WERI-Rb-1 (cell line): Measurements from ENCODE around the gene IRS4.

Experiments
- DNase-seq: peaks from one replicate; pipeline ENCODE4 v3.0.0-alpha.2; 2020
- H3K27ac ChIP-seq: fragments of 250-450 bp; sonication (Bioruptor Pico); 2 replicates; pipeline ENCODE4 v1.5.1; 2020; ENCODE audit warnings: mild to moderate bottlenecking, moderate library complexity
- H3K27me3 ChIP-seq: fragments of 250-450 bp; sonication (Bioruptor Pico); 2 replicates; pipeline ENCODE4 v1.5.1; 2021; ENCODE audit warnings: mild to moderate bottlenecking, low read depth, moderate library complexity; ENCODE audit not compliant: insufficient read depth, severe bottlenecking
- H3K36me3 ChIP-seq: fragments of 250-450 bp; sonication (Bioruptor Pico); 2 replicates; pipeline ENCODE4 v1.5.1; 2020; ENCODE audit warnings: mild to moderate bottlenecking, moderate library complexity
- H3K4me3 ChIP-seq: 2 replicates; pipeline ENCODE4 v1.5.1; 2011; ENCODE audit warnings: low read depth, mild to moderate bottlenecking, control low read depth, low read length
- H3K9me3 ChIP-seq: fragments of 250-450 bp; sonication (Bioruptor Pico); 2 replicates; pipeline ENCODE4 v1.5.1; 2021; ENCODE audit warnings: mild to moderate bottlenecking, moderate library complexity; ENCODE audit not compliant: severe bottlenecking
- CTCF ChIP-seq: IDR thresholded peaks from 2 replicates; pipeline ENCODE4 v1.5.1; 2011; ENCODE audit warnings: low read depth, mild to moderate bottlenecking, control low read depth, inconsistent platforms, low read length

Gene IRS4

GRCh38 chrX:108699368-108699767 is 37.0 kb downstream of the IRS4 start:
- DNase-seq, result no peak
- Histone ChIP-seq H3K4me3 (no peak overlapping the region), H3K27ac (no peak overlapping the region), H3K36me3 (no peaks in the 10 kb centered on the region), H3K9me3 (no peaks in the 10 kb centered on the region), H3K27me3 (peaks cover 19% of the 10 kb centered on the region)
- peak; percentile 28 for TF ChIP-seq CTCF

GRCh38 chrX:108696690-108697089 is 39.7 kb downstream of the IRS4 start:
- no peak for TF ChIP-seq CTCF
- no peaks in the 10 kb centered on the region for H3K9me3 ChIP-seq
- no peak for DNase-seq
- no peaks in the 10 kb centered on the region for H3K36me3 ChIP-seq
- H3K27me3 ChIP-seq, result peaks cover 25% of the 10 kb centered on the region
- H3K4me3 ChIP-seq, result no peak overlapping the region
- no peak overlapping the region for H3K27ac ChIP-seq
